ENCODE measurements around the gene TGIF2LX.
"Not testable (repeated sequence)": the region's sequence is repeated elsewhere in the genome, so short reads cannot be mapped to it uniquely, and the experiment has no call there.

GRCh38 chrX:89943077-89943476 is 21.4 kb downstream of the TGIF2LX start:
- TF ChIP-seq, protein P1, sequence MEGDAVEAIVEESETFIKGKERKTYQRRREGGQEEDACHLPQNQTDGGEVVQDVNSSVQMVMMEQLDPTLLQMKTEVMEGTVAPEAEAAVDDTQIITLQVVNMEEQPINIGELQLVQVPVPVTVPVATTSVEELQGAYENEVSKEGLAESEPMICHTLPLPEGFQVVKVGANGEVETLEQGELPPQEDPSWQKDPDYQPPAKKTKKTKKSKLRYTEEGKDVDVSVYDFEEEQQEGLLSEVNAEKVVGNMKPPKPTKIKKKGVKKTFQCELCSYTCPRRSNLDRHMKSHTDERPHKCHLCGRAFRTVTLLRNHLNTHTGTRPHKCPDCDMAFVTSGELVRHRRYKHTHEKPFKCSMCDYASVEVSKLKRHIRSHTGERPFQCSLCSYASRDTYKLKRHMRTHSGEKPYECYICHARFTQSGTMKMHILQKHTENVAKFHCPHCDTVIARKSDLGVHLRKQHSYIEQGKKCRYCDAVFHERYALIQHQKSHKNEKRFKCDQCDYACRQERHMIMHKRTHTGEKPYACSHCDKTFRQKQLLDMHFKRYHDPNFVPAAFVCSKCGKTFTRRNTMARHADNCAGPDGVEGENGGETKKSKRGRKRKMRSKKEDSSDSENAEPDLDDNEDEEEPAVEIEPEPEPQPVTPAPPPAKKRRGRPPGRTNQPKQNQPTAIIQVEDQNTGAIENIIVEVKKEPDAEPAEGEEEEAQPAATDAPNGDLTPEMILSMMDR (IDR thresholded peaks at IDR 0.05) = not testable (repeated sequence)
- not testable (repeated sequence) for TF ChIP-seq POLR2AphosphoS5, POLR2A, EP300 (IDR thresholded peaks at IDR 0.05)
